ENCODE measurements around the gene KRT14.
"Not testable (repeated sequence)": the region's sequence is repeated elsewhere in the genome, so short reads cannot be mapped to it uniquely, and the experiment has no call there.

Gene KRT14

DNA sequence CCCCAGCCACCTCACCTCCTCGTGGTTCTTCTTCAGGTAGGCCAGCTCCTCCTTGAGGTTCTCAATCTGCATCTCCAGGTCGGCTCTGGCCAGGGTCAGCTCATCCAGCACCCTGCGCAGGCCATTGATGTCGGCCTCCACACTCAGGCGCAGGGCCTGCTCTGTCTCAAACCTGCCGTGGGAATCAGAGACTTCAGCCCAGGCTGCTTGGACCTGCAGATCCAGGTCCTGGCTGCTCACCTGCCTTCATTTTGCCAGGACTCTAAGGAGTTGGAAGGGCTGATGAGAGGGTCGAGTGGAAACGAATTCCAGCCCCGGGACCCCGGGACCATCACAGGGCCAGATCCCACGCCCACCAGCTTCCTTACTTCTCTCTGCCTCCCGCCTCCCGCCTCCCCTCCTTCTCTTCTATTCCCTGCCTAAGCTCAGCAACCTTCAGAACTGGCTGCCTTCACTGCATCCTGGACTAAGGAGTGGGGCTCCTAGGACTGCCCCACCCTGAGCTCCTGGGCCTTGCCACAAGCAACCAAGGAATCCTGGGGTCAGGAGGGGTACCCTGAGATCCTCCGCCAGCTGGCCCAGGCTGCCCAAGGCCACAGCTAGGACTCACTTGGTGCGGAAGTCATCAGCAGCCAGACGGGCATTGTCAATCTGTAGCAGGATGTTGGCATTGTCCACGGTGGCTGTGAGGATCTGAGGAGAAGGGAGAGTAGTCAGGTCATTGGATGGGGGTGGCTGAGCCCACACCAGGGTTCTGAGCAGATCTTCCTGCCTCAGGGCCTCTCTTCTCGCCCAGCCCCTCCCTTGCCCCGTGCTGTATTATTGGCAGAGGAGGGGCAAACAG lies 35.9 kb upstream of the KRT14 start:
- DNase-seq: not testable (repeated sequence)

- DNase-seq: no peak
Measured at GRCh38 chr17:41621916-41622315, 35.2 kb upstream of the KRT14 start.

GRCh38 chr17:41621435-41621817 lies 34.7 kb upstream of the KRT14 start:
- not testable (repeated sequence) for DNase-seq

DNA sequence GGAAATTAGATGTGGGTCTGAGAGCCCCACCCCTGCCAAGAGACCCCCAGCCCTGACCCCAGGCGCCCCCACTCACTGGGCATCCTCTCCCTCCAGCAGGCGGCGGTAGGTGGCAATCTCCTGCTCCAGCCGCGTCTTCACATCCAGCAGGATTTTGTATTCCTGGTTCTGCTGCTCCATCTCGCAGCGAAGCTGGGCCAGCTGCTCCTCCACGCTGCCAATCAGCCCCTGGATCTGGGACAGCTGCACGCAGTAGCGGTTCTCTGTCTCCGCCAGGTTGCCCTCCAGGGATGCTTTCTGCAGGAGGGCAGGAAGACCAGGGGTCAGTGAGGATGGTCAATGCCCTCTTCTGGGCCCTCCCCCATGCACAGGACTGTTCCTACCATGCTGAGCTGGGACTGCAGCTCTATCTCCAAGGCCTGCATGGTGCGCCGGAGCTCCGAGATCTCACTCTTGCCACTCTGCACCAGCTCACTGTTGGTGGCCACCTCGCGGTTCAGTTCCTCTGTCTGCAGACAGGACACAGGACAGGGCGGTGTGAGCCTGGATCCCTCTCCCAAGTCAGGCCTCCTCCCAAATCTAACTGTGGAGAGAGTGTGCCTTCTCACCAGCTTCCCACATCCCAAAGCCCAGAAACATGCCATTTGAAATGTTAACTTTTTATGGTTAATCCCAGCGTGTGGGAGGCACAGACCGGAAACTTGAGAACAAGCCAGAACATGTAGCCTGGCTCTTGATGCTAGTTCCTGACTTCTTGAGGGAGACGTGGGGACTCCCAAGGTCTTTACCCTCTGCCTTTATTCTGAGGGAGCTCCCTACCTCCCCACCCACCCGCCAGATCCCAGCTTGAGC lies 34.1 kb upstream of the KRT14 start:
- no peak for DNase-seq

DNA sequence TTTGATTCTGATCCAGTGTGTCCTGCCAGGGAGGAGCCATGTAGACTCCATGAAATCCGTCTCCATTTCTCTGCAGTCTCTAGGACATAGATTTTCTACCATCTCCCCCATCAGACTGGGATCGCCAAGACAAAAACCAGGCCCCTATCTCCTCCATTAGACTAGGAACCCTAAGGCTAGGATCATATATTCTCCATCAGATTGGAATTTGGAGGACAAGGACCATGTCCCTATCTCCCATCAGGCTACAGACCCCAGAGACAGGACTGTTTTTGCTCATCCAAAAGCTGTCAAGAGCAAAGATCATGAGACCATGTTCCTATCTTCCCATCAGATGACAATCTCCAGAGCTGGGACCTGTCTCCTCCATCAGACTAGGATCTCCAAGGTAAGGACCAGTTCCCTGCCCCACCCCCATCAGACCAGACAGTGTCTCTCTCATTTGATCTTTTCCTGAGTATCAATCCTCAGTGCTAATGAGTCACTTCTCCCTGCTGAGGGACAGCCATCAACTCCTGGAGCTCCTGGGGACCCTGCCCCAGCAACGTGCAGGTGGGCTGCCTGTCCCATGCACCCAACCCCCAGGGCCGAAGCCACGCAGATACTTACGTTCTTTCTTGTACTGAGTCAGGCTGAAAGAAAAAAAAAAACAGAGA lies 33.4 kb upstream of the KRT14 start:
- DNase-seq: not testable (repeated sequence)

DNA sequence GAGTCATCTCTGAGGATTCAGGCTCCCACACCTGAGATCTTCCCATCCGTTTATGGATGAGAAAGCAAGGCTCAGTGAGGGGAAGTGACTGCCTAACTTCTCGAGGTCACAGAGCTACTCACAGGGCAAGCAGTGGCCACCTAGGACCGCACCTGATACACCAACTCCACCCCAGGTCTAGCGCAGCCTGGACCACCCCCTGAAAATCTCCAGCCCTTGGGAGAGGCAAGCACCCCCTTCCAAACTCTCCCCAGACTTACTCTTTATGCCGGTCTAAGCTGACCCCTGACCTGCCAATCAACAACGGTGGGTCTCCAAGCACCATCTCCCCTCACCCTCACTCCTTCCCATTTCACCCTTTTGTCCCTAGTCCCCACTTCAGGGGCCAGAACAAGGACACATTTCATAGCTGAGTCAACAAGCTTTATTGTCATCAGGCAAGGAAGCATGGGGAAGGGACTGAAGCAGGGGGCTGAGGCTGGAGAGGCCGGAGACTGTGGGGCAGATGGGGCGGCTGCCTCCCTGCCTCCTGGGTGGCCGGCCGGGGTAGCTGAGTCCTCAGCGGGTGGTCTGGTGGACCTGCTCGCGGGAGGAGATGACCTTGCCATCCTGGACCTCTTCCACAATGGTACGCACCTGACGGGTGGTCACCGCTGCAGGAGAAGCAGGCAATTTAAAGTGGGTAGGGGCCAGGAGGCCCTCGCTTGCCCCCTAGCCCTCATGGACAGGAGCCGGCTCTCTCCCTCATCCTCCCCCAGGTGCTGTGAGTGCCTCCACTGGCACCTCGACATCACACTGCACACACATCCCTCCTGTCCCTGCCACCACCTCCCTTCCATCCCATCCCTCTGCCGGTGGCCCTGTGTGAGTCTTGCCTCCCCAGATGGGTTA lies 32.6 kb upstream of the KRT14 start:
- DNase-seq: no peak

DNA sequence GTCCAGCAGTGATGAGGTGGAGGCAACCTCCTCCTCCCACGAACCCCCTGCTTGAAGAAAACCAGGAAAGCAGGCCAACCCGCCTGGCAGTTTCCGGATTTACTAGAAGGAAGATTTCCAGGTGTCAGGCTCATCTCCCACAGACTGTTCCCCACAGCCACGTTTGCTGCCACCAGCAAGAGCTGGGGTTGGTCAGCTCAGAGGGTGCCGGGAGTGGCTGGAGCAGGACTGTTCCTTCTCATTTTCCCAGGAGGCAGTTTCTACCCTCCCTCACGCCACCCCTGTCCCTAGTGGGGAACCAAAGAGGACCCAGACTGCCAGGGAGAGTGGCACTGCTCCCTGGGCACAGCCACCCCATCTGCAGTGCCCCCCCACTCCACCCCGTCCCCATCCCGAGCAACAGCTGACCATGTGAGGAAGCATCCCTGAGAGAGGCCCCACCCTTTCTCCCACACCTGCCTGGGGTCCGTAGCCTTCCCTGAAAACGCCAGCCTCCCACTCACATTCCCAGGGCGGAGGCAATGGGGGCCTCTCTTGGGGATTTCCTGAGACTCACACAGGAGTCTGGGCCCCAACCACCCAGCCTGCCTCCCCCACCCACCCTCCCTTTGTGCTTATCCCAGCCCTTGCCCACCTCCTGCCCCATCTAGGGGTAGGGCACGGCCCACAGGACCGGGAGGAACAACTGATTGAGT lies 31.8 kb upstream of the KRT14 start:
- no peak for DNase-seq

- no peak for DNase-seq
Measured at GRCh38 chr17:41617698-41618097, 31.0 kb upstream of the KRT14 start.

- no peak for DNase-seq
Measured at GRCh38 chr17:41617136-41617535, 30.4 kb upstream of the KRT14 start.

DNA sequence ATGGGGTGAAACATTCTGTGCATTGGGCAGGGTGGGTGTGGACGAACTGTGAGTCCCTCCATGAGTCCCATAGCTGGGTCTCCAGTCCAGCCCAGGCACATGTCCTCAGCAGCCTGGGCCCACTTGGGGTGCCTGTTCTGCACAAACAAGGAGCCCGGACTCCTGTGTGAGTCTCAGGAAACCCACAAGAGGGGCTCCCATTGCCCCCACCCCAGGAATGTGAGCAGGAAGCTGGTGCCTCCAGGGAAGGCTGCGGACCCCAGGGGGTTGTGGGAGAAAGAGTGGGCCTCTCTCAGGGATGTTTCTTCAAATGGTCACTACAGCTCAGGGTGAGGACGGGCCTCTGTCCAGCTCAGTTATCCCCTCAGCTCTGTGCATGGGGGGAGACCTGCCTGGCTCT lies 29.8 kb upstream of the KRT14 start:
- DNase-seq: not testable (repeated sequence)

DNA sequence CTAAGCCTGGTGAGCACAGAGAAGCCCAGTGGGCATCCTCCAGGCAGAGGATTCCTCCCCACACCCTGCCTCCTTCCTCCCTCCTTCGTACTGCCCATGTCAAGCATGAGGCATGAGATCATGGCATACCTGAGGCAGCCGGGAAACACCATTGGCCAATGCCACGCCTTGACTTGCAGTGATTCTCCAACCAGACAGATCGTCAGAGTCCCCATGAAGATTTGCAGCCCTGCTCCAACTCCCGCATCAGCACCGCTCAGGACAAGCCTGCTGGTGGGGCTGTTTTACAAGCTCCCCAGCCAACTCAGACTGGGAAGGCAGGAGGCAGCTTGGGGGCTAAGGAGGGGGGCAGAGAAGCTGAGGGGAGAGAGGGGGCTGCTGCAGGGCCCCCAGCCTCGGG lies 28.8 kb upstream of the KRT14 start:
- DNase-seq: no peak

- DNase-seq: not testable (repeated sequence)
Measured at GRCh38 chr17:41614767-41615166, 28.1 kb upstream of the KRT14 start.

DNA sequence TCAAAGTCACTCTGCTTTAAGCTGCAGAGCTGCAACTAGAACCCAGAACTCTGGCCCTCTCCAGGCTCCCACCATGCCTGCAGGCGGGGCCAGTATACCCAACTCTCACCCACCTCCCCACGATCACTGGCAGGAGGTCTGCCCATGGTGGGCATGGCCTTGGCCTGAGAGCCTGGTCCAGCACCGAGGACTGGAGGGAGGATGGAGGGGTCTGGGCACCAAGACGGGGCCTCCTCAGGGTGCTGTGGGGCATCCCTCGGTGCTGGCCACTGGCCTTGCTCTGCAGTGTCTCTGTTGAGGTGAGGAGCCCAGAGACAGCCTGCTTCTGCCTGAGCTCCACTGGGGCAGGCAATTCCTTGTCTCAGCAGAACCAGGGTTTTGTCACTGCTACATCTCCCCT lies 27.4 kb upstream of the KRT14 start:
- DNase-seq: no peak

GRCh38 chr17:41613277-41614082 lies 26.8 kb upstream of the KRT14 start:
- DNase-seq: no peak

DNA sequence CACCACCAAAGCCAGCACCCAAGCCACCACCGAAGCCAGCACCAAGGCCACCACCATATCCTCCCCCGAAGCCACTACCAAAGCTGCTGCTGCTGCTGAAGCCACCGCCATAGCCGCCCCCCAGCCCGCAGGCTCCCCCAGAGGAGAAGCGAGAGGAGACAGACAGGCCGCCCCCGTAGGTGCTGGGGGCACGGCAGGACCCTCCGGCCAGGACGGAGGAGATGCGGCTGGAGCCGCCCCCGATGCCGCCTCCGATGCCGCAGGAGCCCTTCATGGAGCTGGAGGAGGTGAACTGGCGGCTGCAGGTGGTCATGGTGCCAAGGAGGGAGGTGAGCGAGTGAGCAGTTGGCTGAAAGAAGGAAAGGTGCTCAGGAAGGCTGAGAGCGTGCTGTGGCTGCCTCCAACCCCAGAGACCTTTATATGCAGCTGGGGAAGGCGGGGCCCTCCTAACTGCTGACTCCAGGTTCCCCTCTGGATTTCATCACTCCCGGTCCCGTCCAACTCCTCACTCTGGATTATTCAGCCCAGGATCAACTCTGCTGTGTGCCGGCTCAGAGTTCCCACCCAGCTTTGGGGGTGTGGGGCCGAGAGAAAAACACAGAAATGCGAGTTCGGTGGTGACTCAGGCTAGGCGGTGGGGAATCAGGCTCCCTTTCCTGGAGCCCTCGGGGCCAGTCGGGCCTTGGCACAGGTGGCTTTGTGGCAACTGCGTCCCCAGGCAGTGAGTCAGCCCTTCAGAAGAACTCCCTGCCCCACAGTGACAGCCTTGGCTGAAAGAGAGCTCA lies 25.9 kb upstream of the KRT14 start, which contains the start of gene KRT16:
KRT16 (minus strand) TSS at position 392 of the 785 bp plus-strand sequence; CDS start at position 313, 79 bp downstream.
- DNase-seq: not testable (repeated sequence)

DNA sequence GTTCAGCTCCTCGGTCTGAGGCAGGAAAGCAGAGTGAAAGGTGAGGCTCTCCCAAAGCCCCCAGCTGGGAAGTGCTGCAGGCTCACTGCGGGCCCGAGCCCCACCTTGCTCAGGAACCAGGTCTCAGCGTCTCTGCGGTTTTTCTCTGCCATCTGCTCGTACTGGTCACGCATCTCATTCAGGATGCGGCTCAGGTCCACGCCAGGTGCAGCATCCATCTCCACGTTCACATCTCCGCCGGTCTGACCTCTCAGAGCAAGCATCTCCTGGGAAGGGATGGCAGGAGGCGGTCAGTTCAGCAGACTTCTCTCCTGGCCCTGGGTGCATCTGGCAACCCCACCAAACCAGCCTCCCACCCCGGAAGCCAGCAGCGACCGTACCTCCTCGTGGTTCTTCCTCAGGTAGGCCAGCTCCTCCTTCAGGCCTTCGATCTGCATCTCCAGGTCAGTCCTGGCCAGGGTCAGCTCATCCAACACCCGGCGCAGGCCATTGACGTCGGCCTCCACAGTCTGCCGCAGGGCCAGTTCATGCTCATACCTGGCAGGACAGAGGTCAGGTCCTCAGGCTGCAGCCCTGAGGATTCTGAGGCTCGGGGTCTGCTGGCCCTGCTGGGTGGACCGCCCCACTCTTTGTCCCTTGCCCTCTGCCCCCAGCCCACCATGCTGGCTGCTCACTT lies 24.4 kb upstream of the KRT14 start:
- no peak for DNase-seq

DNA sequence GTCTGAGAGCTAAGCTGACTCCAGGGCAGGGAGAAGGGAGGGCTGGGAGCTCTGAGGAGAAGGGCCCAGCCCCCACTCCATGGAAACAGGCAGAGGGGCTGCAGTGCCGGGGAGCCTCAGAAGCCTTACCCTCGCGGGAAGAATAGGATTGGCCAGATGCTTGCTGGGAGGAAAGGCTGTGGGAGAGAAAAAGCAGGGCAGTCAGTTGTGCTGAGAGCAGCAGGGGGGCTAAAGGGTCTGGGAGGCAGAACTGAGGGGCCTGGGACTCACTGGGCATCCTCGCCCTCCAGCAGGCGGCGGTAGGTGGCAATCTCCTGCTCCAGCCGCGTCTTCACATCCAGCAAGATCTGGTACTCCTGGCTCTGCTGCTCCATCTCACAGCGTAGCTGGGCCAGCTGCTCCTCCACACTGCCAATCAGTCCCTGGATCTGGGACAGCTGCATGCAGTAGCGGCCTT lies 23.4 kb upstream of the KRT14 start:
- not testable (repeated sequence) for DNase-seq

DNA sequence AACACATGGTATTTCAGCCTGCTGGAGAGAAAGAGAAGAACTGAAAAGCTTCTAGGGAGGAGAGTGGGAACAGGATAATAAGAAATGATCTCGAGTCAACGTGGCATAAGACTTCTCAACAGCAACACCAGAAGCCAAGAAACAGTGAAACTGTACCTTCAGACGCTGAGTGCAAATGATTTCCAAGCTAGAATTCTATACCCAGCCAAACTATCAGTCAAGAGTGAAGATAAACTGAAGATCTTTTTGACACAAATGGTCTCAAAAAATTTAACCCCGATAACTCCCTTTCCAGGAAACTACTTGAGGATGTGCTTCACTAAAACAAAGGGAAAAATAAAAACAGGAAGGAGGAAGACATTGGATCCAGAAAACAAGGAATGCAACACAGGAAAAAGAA lies 20.2 kb upstream of the KRT14 start:
- not testable (repeated sequence) for DNase-seq

DNA sequence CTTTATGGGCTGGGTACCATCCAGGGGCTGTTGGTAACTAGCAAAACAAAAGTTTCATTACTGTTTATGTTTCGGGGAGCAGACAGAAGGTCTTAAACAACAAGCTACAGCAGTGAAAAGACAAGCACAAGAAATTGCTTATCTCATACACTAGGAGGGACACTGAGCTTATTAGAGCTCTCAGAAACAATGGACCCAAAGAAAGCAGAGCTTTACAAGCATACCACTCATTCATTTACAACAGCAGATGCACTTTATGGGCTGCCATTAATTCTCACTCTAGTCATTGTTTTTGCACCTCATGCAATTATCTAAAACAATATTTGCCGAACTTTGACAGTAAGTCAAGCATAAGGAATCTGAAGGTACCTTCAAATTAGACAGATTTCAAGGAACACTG lies 15.8 kb upstream of the KRT14 start:
- no peak for DNase-seq
